ENCODE results near the gene CDKAL1. TPM values are rescaled to one million over a fixed set of nuclear protein-coding genes. Genes with fewer than 3 reads are reported as not detected.
"Not testable (repeated sequence)": the region's sequence is repeated elsewhere in the genome, so short reads cannot be mapped to it uniquely, and the experiment has no call there.

CDKAL1 gene
- total RNA-seq, 1 donor from 2014 or later = 11.9 TPM

- peaks cover 4 to 11% of the 10 kb centered on the region in 2 donors for H3K36me3 ChIP-seq
- H3K4me3 ChIP-seq = no peak overlapping the region
- H3K4me1 ChIP-seq = peaks cover 0 to 4% of the 10 kb centered on the region in 2 donors
- H3K27me3 ChIP-seq = no peaks in the 10 kb centered on the region
- no peak overlapping the region for H3K27ac ChIP-seq
- no peaks in the 10 kb centered on the region for H3K9me3 ChIP-seq
- DNase-seq (ENCODE audit: low spot score in 2 of 2) = no peak
- no peak for TF ChIP-seq CTCF (IDR thresholded peaks at IDR 0.05)
- intact Hi-C loops (cut with DNase I) = no loop called here
These were observed 6.4 kb downstream of the CDKAL1 start for GRCh38 chr6:20540683-20541082.

- intact Hi-C loops (cut with DNase I) = no loop called here
- TF ChIP-seq CTCF (IDR thresholded peaks at IDR 0.05) = no peak
- Histone ChIP-seq H3K27me3 (no peaks in the 10 kb centered on the region), H3K4me1 (no peaks in the 10 kb centered on the region), H3K9me3 (no peaks in the 10 kb centered on the region), H3K4me3 (no peak overlapping the region), H3K27ac (no peak overlapping the region), H3K36me3 (peaks cover 8 to 11% of the 10 kb centered on the region in 2 donors)
- no peak for DNase-seq (ENCODE audit: low spot score in 2 of 2)
These were observed 7.1 kb downstream of the CDKAL1 start for GRCh38 chr6:20541382-20541781.

- Histone ChIP-seq H3K27ac (no peak overlapping the region), H3K36me3 (peaks cover 15 to 18% of the 10 kb centered on the region in 2 donors), H3K27me3 (no peaks in the 10 kb centered on the region), H3K4me1 (no peaks in the 10 kb centered on the region), H3K4me3 (no peak overlapping the region), H3K9me3 (no peaks in the 10 kb centered on the region)
- no peak for TF ChIP-seq CTCF (IDR thresholded peaks at IDR 0.05)
- no peak for DNase-seq (ENCODE audit: low spot score in 2 of 2)
- intact Hi-C loops (cut with DNase I) = no loop called here
These were observed 8.8 kb downstream of the CDKAL1 start for GRCh38 chr6:20542927-20543602.

GRCh38 chr6:20548264-20548663 lies 14.0 kb downstream of the CDKAL1 start:
- Histone ChIP-seq H3K27me3 (no peaks in the 10 kb centered on the region), H3K4me1 (no peaks in the 10 kb centered on the region), H3K4me3 (no peak overlapping the region), H3K27ac (no peak overlapping the region), H3K9me3 (no peaks in the 10 kb centered on the region), H3K36me3 (peaks cover 13 to 52% of the 10 kb centered on the region in 2 donors)
- no peak for TF ChIP-seq CTCF (IDR thresholded peaks at IDR 0.05)
- DNase-seq (ENCODE audit: low spot score in 2 of 2) = no peak
- intact Hi-C loops (cut with DNase I) = no loop called here

GRCh38 chr6:20549398-20549797 lies 15.1 kb downstream of the CDKAL1 start:
- H3K36me3 ChIP-seq = peaks cover 13 to 57% of the 10 kb centered on the region in 2 donors

GRCh38 chr6:20554326-20554725 lies 20.1 kb downstream of the CDKAL1 start:
- no peaks in the 10 kb centered on the region for H3K27me3 ChIP-seq
- no peak for TF ChIP-seq CTCF (IDR thresholded peaks at IDR 0.05)
- intact Hi-C loops (cut with DNase I) = no loop called here
- no peaks in the 10 kb centered on the region for H3K4me1 ChIP-seq
- H3K4me3 ChIP-seq = no peak overlapping the region
- H3K27ac ChIP-seq = no peak overlapping the region
- peaks cover 5 to 29% of the 10 kb centered on the region in 2 donors for H3K36me3 ChIP-seq
- DNase-seq (ENCODE audit: low spot score in 2 of 2) = no peak
- no peaks in the 10 kb centered on the region for H3K9me3 ChIP-seq

More at GRCh38 chr6:20549398-20549797, 15.1 kb downstream of the CDKAL1 start:
- H3K4me1 ChIP-seq; H3K27me3 ChIP-seq; DNase-seq (ENCODE audit: low spot score in 2 of 2); H3K9me3 ChIP-seq; H3K27ac ChIP-seq; intact Hi-C loops (cut with DNase I); H3K4me3 ChIP-seq: not testable (repeated sequence)

All from ascending aorta (tissue), 2 donors.